Endothelial cell (in vitro differentiated cells): ENCODE measurements around the gene TMBIM1. TPM values are rescaled to one million over a fixed set of nuclear protein-coding genes. Genes with fewer than 3 reads are reported as not detected.
"Not testable (repeated sequence)": the region's sequence is repeated elsewhere in the genome, so short reads cannot be mapped to it uniquely, and the experiment has no call there.

ENCODE experiments used
- DNase-seq: peaks from one replicate; pipeline ENCODE4 v3.0.0; 2021; ENCODE audit warnings: low spot score
- H3K27ac Mint-ChIP-seq: one replicate; pipeline ENCODE4 v1.8.0; 2021; ENCODE audit warnings: mixed read lengths, inconsistent platforms; ENCODE audit not compliant: unreplicated experiment
- H3K27me3 Mint-ChIP-seq: one replicate; pipeline ENCODE4 v1.8.0; 2021; ENCODE audit warnings: mild to moderate bottlenecking, moderate library complexity, mixed read lengths, inconsistent platforms; ENCODE audit not compliant: unreplicated experiment
- H3K36me3 Mint-ChIP-seq: one replicate; pipeline ENCODE4 v1.8.0; 2021; ENCODE audit warnings: mild to moderate bottlenecking, low read depth, mixed read lengths, inconsistent platforms; ENCODE audit not compliant: unreplicated experiment
- H3K4me1 Mint-ChIP-seq: one replicate; pipeline ENCODE4 v1.8.0; 2021; ENCODE audit warnings: mild to moderate bottlenecking, mixed read lengths, inconsistent platforms; ENCODE audit not compliant: unreplicated experiment
- H3K4me3 Mint-ChIP-seq: one replicate; pipeline ENCODE4 v1.8.0; 2021; ENCODE audit warnings: mild to moderate bottlenecking, mixed read lengths, inconsistent platforms; ENCODE audit not compliant: unreplicated experiment
- H3K9me3 Mint-ChIP-seq: one replicate; pipeline ENCODE4 v1.8.0; 2021; ENCODE audit warnings: mixed read lengths, inconsistent platforms; ENCODE audit not compliant: unreplicated experiment
- total RNA-seq: library from RNA; stranded (reverse); fragmentation: NEBNext Ultra II Directional; extraction: Animal tissue kit (Norgen Biotek cat#: 25700); gene quantifications from one replicate; pipeline ENCODE4 v1.2.1, GENCODE V29; 2021; ENCODE audit not compliant: unreplicated experiment
- TF ChIP-seq, protein P1 (sequence below): fragments of 200-600 bp; sonication (generic); IDR thresholded peaks from one replicate; pipeline ENCODE4 v1.5.0; 2021; ENCODE audit warnings: antibody characterized with exemption; ENCODE audit not compliant: unreplicated experiment

TMBIM1 gene
- total RNA-seq, 1 donor from 2014 or later, result 78.5 TPM

DNA sequence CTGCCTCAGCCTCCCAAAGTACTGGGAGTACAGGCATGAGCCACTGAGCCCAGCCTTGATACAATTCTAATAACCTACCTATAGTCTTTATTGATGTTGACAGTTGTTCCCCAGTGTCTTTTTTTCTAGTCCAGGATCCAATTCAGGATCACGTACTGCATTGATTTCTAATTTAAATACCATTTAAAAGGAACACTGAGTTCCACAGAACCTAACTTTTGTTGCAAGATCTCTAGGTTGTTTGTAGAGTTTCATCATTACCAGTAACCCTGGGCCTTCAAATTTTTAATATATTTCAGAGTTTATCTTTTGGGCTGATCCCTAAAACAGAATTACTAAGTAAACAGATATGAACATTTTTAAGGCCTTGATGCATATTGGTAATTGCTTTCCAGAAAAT, 21.1 kb upstream of the TMBIM1 start:
- Mint-ChIP-seq H3K9me3 (no peaks in the 10 kb centered on the region), H3K27ac (no peak overlapping the region), H3K4me1 (peaks cover 14% of the 10 kb centered on the region), H3K27me3 (peaks cover 5% of the 10 kb centered on the region), H3K4me3 (no peak overlapping the region), H3K36me3 (no peaks in the 10 kb centered on the region)
- TF ChIP-seq, protein P1, sequence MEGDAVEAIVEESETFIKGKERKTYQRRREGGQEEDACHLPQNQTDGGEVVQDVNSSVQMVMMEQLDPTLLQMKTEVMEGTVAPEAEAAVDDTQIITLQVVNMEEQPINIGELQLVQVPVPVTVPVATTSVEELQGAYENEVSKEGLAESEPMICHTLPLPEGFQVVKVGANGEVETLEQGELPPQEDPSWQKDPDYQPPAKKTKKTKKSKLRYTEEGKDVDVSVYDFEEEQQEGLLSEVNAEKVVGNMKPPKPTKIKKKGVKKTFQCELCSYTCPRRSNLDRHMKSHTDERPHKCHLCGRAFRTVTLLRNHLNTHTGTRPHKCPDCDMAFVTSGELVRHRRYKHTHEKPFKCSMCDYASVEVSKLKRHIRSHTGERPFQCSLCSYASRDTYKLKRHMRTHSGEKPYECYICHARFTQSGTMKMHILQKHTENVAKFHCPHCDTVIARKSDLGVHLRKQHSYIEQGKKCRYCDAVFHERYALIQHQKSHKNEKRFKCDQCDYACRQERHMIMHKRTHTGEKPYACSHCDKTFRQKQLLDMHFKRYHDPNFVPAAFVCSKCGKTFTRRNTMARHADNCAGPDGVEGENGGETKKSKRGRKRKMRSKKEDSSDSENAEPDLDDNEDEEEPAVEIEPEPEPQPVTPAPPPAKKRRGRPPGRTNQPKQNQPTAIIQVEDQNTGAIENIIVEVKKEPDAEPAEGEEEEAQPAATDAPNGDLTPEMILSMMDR, result no peak
- no peak for DNase-seq

DNA sequence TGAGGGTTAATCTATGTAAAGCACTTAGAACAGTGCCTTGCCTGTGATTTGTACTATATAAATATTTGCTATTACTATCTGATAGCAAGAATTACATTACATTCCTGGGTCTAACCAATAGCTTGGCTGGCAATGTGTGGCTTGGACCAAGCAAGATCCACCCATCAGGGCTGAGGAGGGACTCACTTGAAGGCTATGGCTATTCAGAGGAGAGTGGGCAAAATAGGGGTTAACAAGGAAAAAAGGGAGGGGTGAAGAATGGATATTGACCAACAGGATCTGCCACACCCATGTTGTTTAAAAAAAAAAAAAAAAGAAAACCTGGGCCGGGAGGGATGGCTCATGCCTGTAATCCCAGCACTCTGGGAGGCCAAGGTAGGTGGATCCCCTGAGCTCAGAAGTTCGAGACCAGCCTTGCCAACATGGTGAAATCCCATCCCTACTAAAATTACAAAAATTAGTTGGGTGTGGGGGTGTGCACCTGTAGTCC, 20.0 kb upstream of the TMBIM1 start:
- DNase-seq, result no peak
- TF ChIP-seq, protein P1, result no peak
- no peak overlapping the region for H3K4me3 Mint-ChIP-seq
- H3K36me3 Mint-ChIP-seq, result no peaks in the 10 kb centered on the region
- H3K27me3 Mint-ChIP-seq, result peaks cover 5% of the 10 kb centered on the region
- no peak overlapping the region for H3K27ac Mint-ChIP-seq
- no peaks in the 10 kb centered on the region for H3K9me3 Mint-ChIP-seq
- peaks cover 14% of the 10 kb centered on the region for H3K4me1 Mint-ChIP-seq

DNA sequence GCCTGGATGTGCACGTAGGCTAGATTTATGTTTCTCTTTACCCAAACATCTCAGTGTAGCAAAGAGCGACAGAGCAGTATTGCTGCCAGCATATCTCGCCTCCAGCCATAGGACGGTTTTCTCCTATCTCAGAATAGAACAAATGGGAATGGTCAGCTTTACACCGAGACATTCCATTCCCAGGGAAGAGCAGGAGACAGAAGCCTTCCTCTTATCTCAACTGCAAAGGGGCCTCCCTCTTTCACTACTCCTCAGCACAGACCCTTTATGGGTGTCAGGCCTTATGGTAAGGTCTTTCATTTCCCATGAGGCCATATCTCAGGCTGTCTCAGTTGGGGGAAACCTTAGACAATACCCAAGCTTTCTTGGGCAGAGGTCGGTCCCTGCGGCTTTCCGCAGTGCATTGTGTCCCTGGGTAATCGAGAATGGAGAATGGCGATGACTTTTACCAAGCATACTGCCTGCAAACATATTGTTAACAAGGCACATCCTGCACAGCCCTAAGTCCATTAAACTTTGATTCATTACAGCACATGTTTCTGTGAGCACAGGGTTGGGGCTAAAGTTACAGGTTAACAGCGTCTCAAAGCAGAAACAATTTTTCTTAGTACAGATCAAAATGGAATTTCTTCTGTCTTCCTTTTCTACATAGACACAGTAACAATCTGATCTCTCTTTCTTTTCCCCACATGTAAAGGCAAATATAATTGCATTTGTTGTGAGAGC, 19.4 kb upstream of the TMBIM1 start:
- not testable (repeated sequence) for H3K27ac Mint-ChIP-seq, H3K27me3 Mint-ChIP-seq, H3K36me3 Mint-ChIP-seq, H3K4me3 Mint-ChIP-seq, DNase-seq, H3K9me3 Mint-ChIP-seq
- H3K4me1 Mint-ChIP-seq, result peaks cover 11% of the 10 kb centered on the region

DNA sequence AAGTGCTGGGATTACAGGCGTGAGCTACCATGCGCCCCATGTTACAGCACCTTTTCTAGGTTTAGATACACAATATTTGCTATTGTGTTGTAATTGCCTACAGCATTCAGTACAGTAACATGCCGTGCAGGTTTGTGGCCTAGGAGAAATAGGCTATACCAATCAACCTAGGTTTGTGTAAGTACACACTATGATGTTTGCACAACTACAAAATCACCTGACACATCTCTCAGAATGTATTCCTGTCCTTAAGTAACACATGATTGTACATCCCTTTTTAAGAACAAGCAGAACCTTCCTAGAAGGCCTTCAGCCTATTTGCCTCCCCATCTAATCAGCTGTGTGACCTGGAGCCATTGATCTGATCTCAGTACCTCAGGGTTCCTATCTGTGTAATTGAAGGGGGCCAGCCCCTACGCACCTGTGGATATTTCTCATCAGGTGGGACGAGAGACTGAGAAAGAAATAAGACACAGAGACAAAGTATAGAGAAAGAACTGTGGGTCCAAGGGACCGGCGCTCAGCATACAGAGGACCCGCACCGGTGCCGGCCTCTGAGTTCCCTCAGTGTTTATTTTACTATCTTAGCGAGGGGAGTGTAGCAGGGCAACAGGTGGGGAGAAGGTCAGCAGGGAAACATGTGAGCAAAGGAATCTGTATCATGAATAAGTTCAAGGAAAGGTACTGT, 18.7 kb upstream of the TMBIM1 start:
- Mint-ChIP-seq H3K9me3 (no peaks in the 10 kb centered on the region), H3K27ac (no peak overlapping the region), H3K27me3 (peaks cover 2% of the 10 kb centered on the region), H3K36me3 (no peaks in the 10 kb centered on the region), H3K4me1 (peaks cover 7% of the 10 kb centered on the region), H3K4me3 (no peak overlapping the region)
- TF ChIP-seq, protein P1, result no peak
- no peak for DNase-seq

DNA sequence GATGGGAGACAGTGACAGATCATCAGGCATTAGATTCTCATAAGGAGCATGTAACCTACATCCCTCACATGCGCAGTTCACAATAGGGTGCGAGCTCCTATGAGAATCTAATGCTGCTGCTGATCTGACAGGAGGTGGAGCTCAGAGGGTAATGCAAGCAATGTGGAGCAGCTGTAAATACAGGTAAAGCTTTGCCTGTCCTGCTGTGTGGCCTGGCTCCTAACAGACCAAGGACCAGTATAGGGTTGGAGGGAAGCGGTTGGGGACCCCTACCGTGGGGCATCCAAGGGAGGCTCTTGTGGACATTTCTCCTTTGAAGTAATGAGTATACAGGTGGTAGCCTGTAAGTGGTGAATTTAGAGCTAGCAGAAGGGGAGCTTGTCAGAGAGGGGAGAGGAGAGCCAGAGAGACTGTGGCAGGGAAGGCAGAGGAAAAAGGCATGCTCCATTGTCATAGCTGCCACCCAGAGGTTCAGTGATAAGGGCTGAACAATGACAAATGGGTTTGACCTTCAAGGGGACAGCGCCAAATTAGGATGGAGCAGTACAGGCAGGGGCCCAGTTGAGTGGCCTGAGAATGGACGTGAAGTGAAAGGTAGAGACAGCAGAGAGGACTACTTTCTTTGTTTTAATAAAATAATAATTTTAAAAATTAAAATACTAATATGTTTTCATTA, 15.2 kb upstream of the TMBIM1 start:
- Mint-ChIP-seq H3K27me3 (peaks cover 11% of the 10 kb centered on the region), H3K4me3 (no peak overlapping the region), H3K4me1 (no peaks in the 10 kb centered on the region), H3K36me3 (no peaks in the 10 kb centered on the region), H3K9me3 (no peaks in the 10 kb centered on the region), H3K27ac (no peak overlapping the region)
- DNase-seq, result no peak
- TF ChIP-seq, protein P1, result no peak
